HL-60 (cell line): ENCODE measurements around the gene KCNQ1OT1.

Source experiments
- CTCF ChIP-seq: IDR thresholded peaks from one replicate; pipeline ENCODE4 v1.5.1; 2011; ENCODE audit warnings: low read length, control low read depth, inconsistent platforms; ENCODE audit not compliant: insufficient read depth
- POLR2AphosphoS5 ChIP-seq: IDR thresholded peaks from 2 replicates; pipeline ENCODE4 v1.6.1; 2012; ENCODE audit warnings: low read depth
- REST ChIP-seq: IDR thresholded peaks from 2 replicates; pipeline ENCODE4 v1.6.1; 2012; ENCODE audit warnings: low read depth; ENCODE audit not compliant: insufficient replicate concordance
- SPI1 ChIP-seq: IDR thresholded peaks from 2 replicates; pipeline ENCODE4 v1.6.1; 2012; ENCODE audit warnings: low read depth, mild to moderate bottlenecking, borderline replicate concordance

- TF ChIP-seq REST (no peak), CTCF (no peak), POLR2AphosphoS5 (no peak), SPI1 (no peak)
Observed at GRCh38 chr11:2666828-2667570, 32.8 kb downstream of the KCNQ1OT1 start.
